LNCAP (cell line): Measurements from ENCODE around the gene CAPN5.
A peak's percentile ranks its signal among the peaks of the same experiment; 100 is the strongest.

ENCODE experiments used
- TF ChIP-seq, protein P1 (sequence below): fragments of 450-650 bp; IDR thresholded peaks from 2 replicates; pipeline ENCODE4 v1.5.1; 2017; ENCODE audit warnings: mild to moderate bottlenecking

CAPN5 gene

DNA sequence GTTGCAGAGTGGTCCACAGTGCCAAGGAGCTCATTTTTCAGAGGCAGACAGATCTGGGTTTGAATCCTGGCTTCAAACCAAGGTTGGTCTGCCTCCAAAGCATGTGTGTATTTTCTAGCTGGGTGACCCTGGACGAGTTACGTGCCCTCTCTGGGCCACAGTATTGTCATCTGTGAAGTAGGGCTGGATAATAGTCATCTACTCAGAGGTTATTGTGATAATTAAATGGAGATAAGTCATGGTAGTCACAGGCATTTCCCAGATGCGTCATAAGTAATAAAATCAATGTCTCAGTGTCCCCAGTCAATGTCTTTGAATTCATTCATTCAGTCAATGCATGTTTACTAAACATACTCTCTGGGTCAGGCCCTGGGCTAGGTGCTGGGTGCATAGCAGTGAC, 44.5 kb downstream of the CAPN5 start:
- TF ChIP-seq, protein P1, sequence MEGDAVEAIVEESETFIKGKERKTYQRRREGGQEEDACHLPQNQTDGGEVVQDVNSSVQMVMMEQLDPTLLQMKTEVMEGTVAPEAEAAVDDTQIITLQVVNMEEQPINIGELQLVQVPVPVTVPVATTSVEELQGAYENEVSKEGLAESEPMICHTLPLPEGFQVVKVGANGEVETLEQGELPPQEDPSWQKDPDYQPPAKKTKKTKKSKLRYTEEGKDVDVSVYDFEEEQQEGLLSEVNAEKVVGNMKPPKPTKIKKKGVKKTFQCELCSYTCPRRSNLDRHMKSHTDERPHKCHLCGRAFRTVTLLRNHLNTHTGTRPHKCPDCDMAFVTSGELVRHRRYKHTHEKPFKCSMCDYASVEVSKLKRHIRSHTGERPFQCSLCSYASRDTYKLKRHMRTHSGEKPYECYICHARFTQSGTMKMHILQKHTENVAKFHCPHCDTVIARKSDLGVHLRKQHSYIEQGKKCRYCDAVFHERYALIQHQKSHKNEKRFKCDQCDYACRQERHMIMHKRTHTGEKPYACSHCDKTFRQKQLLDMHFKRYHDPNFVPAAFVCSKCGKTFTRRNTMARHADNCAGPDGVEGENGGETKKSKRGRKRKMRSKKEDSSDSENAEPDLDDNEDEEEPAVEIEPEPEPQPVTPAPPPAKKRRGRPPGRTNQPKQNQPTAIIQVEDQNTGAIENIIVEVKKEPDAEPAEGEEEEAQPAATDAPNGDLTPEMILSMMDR = no peak

DNA sequence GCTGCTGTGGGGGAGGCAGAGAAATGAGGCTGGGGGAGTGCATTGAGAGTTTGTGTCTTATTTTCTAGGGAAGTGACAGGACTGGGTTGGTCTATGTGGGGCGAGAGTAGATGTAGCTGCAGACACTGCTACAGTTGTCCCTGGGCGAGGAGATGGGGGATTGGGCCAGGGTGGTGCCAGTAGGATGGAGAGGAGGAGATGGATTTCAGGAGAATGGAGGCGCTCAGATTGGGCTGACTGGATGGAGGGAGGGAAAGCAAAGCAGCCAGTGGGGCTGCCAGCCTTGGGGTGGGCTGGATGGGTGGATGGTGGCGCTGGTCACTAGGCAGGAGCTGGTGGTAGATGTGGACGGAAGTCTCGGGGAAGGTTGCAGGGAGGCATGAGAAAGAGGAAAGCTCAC, 45.2 kb downstream of the CAPN5 start:
- TF ChIP-seq, protein P1 = no peak

DNA sequence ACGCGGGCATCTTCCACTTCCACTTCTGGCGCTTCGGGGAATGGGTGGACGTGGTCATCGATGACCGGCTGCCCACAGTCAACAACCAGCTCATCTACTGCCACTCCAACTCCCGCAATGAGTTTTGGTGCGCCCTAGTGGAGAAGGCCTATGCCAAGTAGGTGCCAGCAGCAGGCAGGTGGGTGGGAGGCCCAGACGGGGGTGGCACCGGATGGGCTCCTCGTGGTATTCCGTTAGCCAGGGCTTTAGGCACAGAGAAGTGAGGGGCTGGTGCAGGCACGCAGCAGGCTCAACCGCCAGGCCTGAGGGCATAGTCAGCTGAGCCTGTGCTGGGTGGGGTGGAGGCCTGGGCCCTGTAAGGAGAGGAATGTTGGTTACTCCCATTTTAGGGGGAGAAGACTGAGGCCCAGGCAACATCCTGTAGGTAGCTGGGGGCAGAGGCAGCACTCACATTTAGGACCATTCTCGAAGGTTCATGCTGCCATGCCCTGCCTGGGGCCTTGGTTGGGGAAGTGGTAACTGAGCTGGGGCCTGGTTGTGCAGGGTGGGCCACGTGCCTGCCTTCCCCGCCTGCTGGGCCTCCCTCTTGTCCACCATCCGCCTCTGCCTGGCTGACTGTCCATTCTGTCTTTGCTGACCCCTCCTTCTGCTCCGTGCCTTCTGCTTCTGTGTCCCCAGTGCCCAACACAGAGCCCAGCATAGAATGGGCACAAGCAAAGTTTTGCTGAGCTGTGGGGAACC, 46.0 kb downstream of the CAPN5 start:
- TF ChIP-seq, protein P1 = no peak

DNA sequence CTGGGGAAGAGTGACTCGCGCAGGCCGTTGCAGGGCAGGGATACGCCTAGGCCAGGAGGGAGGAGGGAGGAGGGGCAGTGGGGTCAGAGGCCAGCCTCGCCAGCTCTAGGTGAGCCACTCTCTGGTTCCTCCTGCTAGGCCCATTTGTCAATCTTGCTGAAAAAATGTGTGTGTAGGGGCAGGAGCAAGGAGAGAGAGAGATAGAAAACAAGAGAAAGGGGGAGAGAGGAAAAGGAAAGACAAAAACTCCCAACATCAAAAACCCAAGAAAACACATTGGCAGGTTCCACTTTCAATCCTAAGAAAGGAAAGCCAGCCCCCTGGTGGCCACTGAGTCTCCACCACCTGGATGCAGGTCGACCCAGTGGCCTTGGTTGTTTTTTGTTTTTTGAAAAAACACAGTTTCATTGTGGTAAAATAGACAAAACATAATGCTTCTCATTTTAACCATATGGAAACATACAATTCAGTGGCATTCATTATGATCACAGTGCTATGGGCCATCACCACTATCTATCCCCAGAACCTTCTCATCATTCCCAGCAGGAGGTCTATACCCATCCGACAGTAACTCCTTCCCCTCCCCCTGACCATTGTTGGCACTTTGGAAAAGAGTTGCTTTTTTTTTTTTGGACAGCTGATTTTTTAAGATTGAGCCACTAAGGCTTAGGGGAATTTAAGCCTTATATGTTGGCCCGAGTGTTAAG, 46.8 kb downstream of the CAPN5 start:
- TF ChIP-seq, protein P1 = peak; percentile 61

DNA sequence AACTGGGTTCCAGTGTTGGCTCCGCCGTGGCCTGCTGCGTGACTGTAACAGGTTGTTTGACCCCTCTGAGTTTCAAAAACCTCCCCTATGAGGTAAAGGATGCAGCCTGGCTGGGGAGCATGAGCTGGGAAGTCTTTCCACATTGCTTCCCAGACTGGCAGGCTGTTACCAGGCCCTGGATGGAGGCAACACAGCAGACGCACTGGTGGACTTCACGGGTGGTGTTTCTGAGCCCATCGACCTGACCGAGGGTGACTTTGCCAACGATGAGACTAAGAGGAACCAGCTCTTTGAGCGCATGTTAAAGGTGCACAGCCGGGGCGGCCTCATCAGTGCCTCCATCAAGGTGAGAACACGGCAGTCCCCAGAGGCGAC, 47.3 kb downstream of the CAPN5 start:
- TF ChIP-seq, protein P1 = no peak

DNA sequence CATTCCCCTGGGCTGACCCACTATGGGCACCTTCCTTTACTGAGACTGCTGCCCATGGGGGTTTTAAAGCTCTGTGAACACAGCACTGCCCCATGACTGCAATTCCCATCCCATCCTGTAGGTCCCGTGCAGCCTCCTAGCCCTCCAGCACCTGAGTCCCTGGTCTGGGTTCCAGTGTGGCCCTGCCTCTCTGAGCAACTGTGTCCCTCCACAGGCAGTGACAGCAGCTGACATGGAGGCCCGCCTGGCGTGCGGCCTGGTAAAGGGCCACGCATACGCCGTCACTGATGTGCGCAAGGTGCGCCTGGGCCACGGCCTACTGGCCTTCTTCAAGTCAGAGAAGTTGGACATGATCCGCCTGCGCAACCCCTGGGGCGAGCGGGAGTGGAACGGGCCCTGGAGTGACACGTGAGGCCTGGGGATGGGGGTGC, 48.4 kb downstream of the CAPN5 start:
- TF ChIP-seq, protein P1 = peak; percentile 12; the same call in 1 of the 2 replicates

DNA sequence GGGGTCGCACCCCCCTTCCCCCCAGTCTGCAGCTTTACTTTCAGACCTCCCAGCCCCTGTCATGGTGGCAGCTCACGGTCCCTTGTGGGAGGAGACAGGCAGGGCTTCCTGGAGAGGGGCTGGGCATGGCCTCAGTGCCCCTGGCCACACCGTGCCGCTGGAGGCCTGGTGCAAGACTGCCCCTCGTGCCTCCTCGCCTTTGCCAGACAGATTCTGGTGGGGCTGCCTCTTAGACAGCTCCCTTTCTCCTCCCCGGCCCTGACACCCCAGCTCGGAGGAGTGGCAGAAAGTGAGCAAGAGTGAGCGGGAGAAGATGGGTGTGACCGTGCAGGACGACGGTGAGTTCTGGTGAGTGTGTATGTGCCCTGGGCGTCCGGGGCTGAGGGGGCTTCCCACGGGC, 49.2 kb downstream of the CAPN5 start:
- TF ChIP-seq, protein P1 = no peak
